ENCODE results near the gene TSHZ2. TPM values are rescaled to one million over a fixed set of nuclear protein-coding genes. Genes with fewer than 3 reads are reported as not detected.

TSHZ2 gene
- total RNA-seq, 1 experiment from 2014 or later, result 0.07 TPM

- no peak overlapping the region for H3K27ac ChIP-seq (ENCODE audit: low read depth, low read length)
- DNase-seq (ENCODE audit: low read depth, low spot score) (no peak), ATAC-seq (no peak)
- intact Hi-C loops (cut with micrococcal nuclease), result loop anchor here (10.0 kb wide), 1 partner anchor 720 kb away; no protein-coding TSS in a partner anchor
- ChIA-PET RAD21 (ENCODE audit: low non-redundant PET in 1 of 2, low total read pairs in 2 of 2, uncharacterized antibody in 2 of 2, unreplicated experiment in 2 of 2) (no interaction called here), POLR2A (no interaction called here), CTCF (interaction anchor here (1.3 kb wide), 1 partner anchor 16 kb away, joined by 4 read pairs; no protein-coding TSS in a partner anchor)
- no peaks in the 10 kb centered on the region for H3K79me2 ChIP-seq (ENCODE audit: insufficient read depth, low read length)
- no peaks in the 10 kb centered on the region for H3K36me3 ChIP-seq (ENCODE audit: control insufficient read depth in 1 of 2, insufficient read depth in 2 of 2, low read length in 2 of 2)
- no peak overlapping the region for H3K9ac ChIP-seq (ENCODE audit: low read length)
- no peaks in the 10 kb centered on the region for H4K20me1 ChIP-seq (ENCODE audit: insufficient read depth)
- no peaks in the 10 kb centered on the region for H3K9me3 ChIP-seq (ENCODE audit: control insufficient read depth in 1 of 2, insufficient read depth in 1 of 2, low read depth in 1 of 2, low read length in 2 of 2)
- H3K27me3 ChIP-seq (ENCODE audit: insufficient read depth, low read length), result peaks cover 11% of the 10 kb centered on the region
- H3K9me2 ChIP-seq (ENCODE audit: insufficient read depth), result no peaks in the 10 kb centered on the region
- BruUV-seq (replicated peaks), result no TSS peak
- peaks cover 0 to 14% of the 10 kb centered on the region in 2 experiments; a peak in 2 of 4 replicates for H3K4me1 ChIP-seq (ENCODE audit: control insufficient read depth in 1 of 2, insufficient read depth in 2 of 2, low read length in 2 of 2)
- H2AFZ ChIP-seq (ENCODE audit: low read depth, low read length, poor library complexity, severe bottlenecking), result no peak overlapping the region
- TF ChIP-seq SRF (IDR thresholded peaks at IDR 0.05; ENCODE audit: low read depth), result no peak
- TF ChIP-seq ELF1 (IDR thresholded peaks at IDR 0.05; ENCODE audit: borderline replicate concordance, low read depth), result no peak
- TF ChIP-seq ATF3 (IDR thresholded peaks at IDR 0.05), result no peak
- TF ChIP-seq CTCF (IDR thresholded peaks at IDR 0.05 in 2 of 3, conservative IDR thresholded peaks at IDR 0.05 in 1 of 3; ENCODE audit: borderline replicate concordance in 1 of 3, insufficient read depth in 1 of 3, low read depth in 2 of 3, low read length in 2 of 3), result no peak
- no peak for TF ChIP-seq EGR1 (IDR thresholded peaks at IDR 0.05; ENCODE audit: low read depth)
- TF ChIP-seq SIN3A (IDR thresholded peaks at IDR 0.05; ENCODE audit: low read depth), result no peak
- no peak for TF ChIP-seq CEBPB (IDR thresholded peaks at IDR 0.05; ENCODE audit: low read depth)
- no peak for TF ChIP-seq YY1 (IDR thresholded peaks at IDR 0.05; ENCODE audit: extremely low read depth, insufficient replicate concordance, low read depth, low read length)
- TF ChIP-seq CBX3 (IDR thresholded peaks at IDR 0.05; ENCODE audit: low read depth), result no peak
- TF ChIP-seq ZBTB33 (IDR thresholded peaks at IDR 0.05; ENCODE audit: extremely low read depth, insufficient replicate concordance, low read length), result no peak
- TF ChIP-seq POLR2A (IDR thresholded peaks at IDR 0.05; ENCODE audit: borderline replicate concordance, extremely low read depth, insufficient read depth, insufficient read length), result no peak
- no peak for TF ChIP-seq POLR2AphosphoS5 (IDR thresholded peaks at IDR 0.05; ENCODE audit: low read depth, low read length)
- TF ChIP-seq TCF7L2 (IDR thresholded peaks at IDR 0.05; ENCODE audit: borderline replicate concordance, extremely low read depth, insufficient read depth, insufficient read length), result no peak
- TF ChIP-seq ZFX (IDR thresholded peaks at IDR 0.05), result no peak
- TF ChIP-seq SP1 (IDR thresholded peaks at IDR 0.05; ENCODE audit: low read depth), result no peak
- TF ChIP-seq EZH2 (IDR thresholded peaks at IDR 0.05), result no peak
- TF ChIP-seq REST (IDR thresholded peaks at IDR 0.05; ENCODE audit: low read depth), result no peak
- H3K4me2 ChIP-seq (ENCODE audit: low read length), result peak overlapping the region; percentile 52
- no peak overlapping the region for H3K4me3 ChIP-seq (replicated peaks in 1 of 2; ENCODE audit: low read depth in 1 of 2, low read length in 2 of 2)
Observed at GRCh38 chr20:53224851-53225250, 252.7 kb downstream of the TSHZ2 start.

Data from HCT116 (cell line).